Measurements from ENCODE around the gene KIR2DL1. TPM values are rescaled to one million over a fixed set of nuclear protein-coding genes. Genes with fewer than 3 reads are reported as not detected.
"Not testable (repeated sequence)": the region's sequence is repeated elsewhere in the genome, so short reads cannot be mapped to it uniquely, and the experiment has no call there.

Gene KIR2DL1
- polyA plus RNA-seq, 1 donor from 2014 or later: 0.36 TPM

DNA sequence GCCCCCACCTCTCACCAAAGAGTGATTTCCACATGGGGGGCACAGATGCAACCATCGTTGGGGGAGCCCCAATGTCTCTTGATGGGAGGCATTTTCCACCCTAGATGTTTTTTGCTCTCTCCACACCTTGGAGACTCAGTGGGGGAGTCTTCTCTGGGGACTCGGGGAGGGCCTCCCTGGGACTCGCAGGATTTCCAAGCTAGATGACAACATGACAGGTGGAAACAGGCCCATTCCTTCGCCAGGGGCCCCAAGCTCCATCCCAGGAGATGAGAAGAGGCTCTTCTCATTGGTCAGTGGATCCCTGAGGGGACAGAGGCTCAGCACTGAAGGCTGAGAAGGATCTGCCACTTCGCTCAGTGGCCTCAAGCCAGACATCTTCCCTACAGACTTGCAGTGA, 21.1 kb downstream of the KIR2DL1 start:
- H3K9me3 Mint-ChIP-seq: no peaks in the 10 kb centered on the region
- H3K4me1 Mint-ChIP-seq: peaks cover 11 to 21% (median 16%) of the 10 kb centered on the region in 3 donors
- H3K27ac Mint-ChIP-seq: no peak overlapping the region
- H3K4me3 Mint-ChIP-seq: no peak overlapping the region
- peaks cover under 1% of the 10 kb centered on the region for H3K36me3 Mint-ChIP-seq
- peaks cover 14% of the 10 kb centered on the region for H3K27me3 Mint-ChIP-seq

DNA sequence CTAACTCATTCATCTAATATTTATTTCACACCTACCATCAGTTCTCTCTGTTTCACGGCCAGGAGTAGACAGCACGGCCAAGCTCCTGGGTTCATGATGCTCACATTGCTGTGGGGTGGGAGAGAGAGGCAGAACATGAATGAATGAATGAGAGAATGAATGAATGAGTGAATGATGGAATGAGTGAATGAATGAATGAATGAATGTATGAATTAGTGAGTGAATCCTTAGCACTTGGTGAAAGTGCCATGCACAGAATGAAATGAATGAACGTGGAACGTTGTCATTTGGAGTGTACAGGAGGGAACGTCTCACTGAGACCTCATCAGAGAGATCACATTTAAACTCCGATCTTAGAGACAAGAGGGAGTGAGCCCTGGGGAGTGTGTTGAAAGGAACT, 21.9 kb downstream of the KIR2DL1 start:
- H3K27me3 Mint-ChIP-seq: peaks cover 10% of the 10 kb centered on the region
- peaks cover 2% of the 10 kb centered on the region for H3K36me3 Mint-ChIP-seq
- H3K27ac Mint-ChIP-seq: no peak overlapping the region
- peaks cover 11 to 21% (median 19%) of the 10 kb centered on the region in 3 donors for H3K4me1 Mint-ChIP-seq
- no peaks in the 10 kb centered on the region for H3K9me3 Mint-ChIP-seq
- H3K4me3 Mint-ChIP-seq: peak overlapping the region in 1 of 4 donors; percentile 59

DNA sequence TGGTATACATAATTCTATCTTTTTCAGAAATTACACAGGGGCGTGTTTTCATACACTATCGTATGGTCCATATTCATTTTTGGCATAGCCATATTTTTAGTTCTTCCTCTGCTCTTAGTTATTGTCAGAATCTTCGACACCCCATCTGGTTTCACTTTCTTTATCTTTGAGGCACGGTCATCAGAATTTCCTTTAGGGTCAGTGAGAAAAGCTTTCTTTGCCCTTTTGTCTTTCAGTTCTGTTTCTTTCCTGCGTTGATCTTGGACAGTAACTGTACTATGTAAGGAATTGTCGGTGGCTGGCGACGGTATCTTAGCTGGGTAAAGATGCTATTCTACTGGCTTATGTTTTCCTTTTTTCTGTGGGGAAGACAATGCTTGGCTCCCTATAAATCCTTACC, 23.2 kb downstream of the KIR2DL1 start:
- peaks cover 13% of the 10 kb centered on the region for H3K27me3 Mint-ChIP-seq
- peak overlapping the region in 1 of 3 donors; percentile 67 for H3K27ac Mint-ChIP-seq

DNA sequence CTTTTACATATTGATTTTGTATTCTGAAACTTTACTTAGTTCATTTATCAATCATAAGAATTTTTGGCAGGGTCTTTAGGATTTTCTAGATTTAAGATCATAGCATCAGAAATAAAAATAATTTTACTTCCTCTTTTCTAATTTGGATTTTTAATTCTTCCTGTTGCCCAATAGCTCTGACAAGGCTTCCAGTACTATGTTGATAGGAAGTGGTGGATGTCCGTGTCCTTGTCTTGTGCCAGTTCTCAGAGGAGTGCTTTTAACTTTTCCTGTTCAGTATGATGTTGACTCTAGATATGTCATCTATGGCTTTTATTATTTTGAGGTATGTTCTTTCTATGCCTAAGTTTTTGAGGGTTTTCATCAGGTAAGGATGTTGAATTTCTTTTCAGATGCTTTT, 26.2 kb downstream of the KIR2DL1 start:
- H3K27ac Mint-ChIP-seq: no peak overlapping the region
- no peak overlapping the region for H3K4me3 Mint-ChIP-seq
- peaks cover 2% of the 10 kb centered on the region for H3K36me3 Mint-ChIP-seq
- peaks cover 6% of the 10 kb centered on the region for H3K27me3 Mint-ChIP-seq
- H3K4me1 Mint-ChIP-seq: peaks cover 11 to 19% (median 19%) of the 10 kb centered on the region in 3 donors
- H3K9me3 Mint-ChIP-seq: peaks cover 2 to 10% (median 4%) of the 10 kb centered on the region in 3 donors

More for the DNA sequence above, 23.2 kb downstream of the KIR2DL1 start:
- Mint-ChIP-seq H3K36me3 (peaks cover 2% of the 10 kb centered on the region), H3K4me1 (peaks cover 11 to 19% (median 19%) of the 10 kb centered on the region in 3 donors), H3K9me3 (no peaks in the 10 kb centered on the region), H3K4me3 (peak overlapping the region; percentile 28 to 88 (median 70))

DNA sequence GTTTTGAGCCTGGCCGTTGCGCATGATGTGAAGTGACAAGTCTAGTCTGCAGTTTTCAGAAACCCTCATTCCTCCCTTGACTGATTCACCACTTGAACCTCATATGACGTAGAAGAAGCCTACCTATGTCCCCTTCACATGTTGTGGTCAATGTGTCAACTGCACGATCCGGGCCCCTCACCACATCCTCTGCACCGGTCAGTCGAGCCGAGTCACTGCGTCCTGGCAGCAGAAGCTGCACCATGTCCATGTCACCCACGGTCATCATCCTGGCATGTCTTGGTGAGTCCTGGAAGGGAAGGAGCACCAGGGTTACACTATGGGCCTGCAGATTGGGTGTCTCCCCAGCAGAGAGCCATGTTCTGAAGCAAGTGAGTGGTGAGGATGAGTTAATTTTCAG, 33.8 kb downstream of the KIR2DL1 start, which contains the start of gene KIR2DL4:
Gene KIR2DL4, plus strand, starts transcription at position 201 of the 400 bp plus-strand sequence. Its CDS starts 42 bp downstream, at position 243.
- no peaks in the 10 kb centered on the region for H3K4me1 Mint-ChIP-seq
- H3K36me3 Mint-ChIP-seq: no peaks in the 10 kb centered on the region
- H3K27ac Mint-ChIP-seq: peak within 1 kb of the TSS in 1 of 3 donors; percentile 13
- H3K9me3 Mint-ChIP-seq: peaks cover 4 to 10% (median 4%) of the 10 kb centered on the region in 3 donors
- H3K27me3 Mint-ChIP-seq: peaks cover 10% of the 10 kb centered on the region
- no peak within 1 kb of the TSS for H3K4me3 Mint-ChIP-seq

DNA sequence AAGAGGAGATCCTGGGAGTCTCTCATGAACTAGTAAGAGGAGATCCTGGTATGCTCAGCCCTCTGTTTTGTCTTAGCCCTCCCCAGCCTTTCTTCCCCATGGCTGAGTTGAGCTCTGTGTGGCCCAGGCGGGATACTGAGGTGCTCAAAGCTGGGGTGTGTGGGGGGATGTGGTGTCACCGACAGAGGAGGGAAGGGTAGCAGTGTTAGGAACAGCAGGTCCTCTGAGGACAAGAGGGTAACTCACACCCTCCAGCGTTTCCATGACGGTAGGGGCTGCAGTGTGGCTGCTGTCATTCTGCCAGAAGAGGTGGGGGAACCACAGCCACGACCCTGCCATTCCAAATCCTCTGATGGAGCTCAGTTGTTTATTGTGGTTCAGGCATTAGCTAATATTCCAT, 34.5 kb downstream of the KIR2DL1 start:
- Mint-ChIP-seq H3K36me3 (no peaks in the 10 kb centered on the region), H3K27ac (no peak overlapping the region), H3K4me3 (no peak overlapping the region), H3K4me1 (no peaks in the 10 kb centered on the region), H3K27me3 (peaks cover 10% of the 10 kb centered on the region), H3K9me3 (peaks cover 3 to 6% (median 4%) of the 10 kb centered on the region in 3 donors)

DNA sequence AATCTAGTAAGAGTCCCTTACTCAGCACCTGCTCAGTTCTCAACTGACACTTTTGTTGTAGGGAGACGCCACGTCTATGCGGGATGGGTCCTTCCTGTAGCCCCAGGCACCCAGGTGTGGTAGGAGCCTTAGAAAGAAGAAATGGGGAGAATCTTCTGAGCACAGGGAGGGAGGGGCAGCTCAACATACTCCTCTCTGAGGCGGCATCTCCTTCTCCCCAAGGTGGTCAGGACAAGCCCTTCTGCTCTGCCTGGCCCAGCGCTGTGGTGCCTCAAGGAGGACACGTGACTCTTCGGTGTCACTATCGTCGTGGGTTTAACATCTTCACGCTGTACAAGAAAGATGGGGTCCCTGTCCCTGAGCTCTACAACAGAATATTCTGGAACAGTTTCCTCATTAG, 35.0 kb downstream of the KIR2DL1 start:
- no peak overlapping the region for H3K4me3 Mint-ChIP-seq

DNA sequence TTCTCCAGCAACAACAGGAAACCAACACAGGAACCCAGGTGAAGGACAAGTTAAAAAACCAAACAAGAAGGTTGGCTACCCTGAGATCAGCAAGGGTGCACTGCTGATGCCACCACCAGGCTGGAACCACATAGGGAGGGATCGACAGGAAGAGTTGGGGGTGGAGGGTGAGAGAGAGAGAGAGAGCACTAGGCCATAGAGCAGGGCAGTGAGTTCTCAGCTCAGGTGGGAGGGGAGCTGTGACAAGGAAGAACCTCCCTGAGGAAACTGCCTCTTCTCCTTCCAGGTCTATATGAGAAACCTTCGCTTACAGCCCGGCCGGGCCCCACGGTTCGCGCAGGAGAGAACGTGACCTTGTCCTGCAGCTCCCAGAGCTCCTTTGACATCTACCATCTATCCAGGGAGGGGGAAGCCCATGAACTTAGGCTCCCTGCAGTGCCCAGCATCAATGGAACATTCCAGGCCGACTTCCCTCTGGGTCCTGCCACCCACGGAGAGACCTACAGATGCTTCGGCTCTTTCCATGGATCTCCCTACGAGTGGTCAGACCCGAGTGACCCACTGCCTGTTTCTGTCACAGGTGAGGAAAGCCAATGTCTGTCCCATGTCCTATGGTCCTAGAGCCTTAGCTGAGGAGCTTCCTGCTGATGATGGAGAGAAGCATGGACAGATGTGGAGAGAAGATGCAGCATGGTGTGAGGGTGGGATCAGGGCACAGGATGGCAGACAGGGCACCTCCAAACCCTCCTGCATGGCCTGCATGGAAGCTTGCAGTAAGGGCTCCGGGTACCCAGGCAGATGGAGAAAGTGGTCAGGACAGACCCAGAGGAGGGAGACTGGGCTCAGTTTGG, 36.3 kb downstream of the KIR2DL1 start:
- Mint-ChIP-seq H3K9me3 (peaks cover 3 to 6% (median 4%) of the 10 kb centered on the region in 3 donors), H3K4me1 (no peaks in the 10 kb centered on the region)

More for the DNA sequence above, 35.0 kb downstream of the KIR2DL1 start:
- H3K4me1 Mint-ChIP-seq: no peaks in the 10 kb centered on the region
- no peak overlapping the region for H3K27ac Mint-ChIP-seq
- peaks cover 10% of the 10 kb centered on the region for H3K27me3 Mint-ChIP-seq
- peaks cover 1% of the 10 kb centered on the region for H3K36me3 Mint-ChIP-seq
- H3K9me3 Mint-ChIP-seq: peaks cover under 1 to 4% (median 1%) of the 10 kb centered on the region in 3 donors

DNA sequence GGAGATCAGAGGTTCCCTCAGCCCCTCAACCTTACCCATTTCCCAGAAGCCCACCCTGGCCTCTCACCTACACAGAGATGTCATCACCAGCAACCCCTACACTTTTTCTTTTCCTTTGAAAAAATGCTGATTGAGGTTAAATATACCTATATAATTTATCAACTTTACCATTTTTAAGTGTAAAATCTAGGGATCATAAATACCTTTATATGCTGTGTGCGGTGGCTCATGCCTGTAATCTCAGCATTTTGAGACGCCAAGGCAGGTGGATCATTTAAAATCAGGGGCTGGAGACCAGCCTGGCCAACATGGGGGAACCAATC, 36.9 kb downstream of the KIR2DL1 start:
- Mint-ChIP-seq H3K27me3 (peaks cover 10% of the 10 kb centered on the region), H3K4me3 (no peak overlapping the region), H3K36me3 (peaks cover 1% of the 10 kb centered on the region), H3K27ac (no peak overlapping the region), H3K9me3 (peaks cover 3 to 6% (median 6%) of the 10 kb centered on the region in 3 donors), H3K4me1 (no peaks in the 10 kb centered on the region)

More for the DNA sequence above, 36.3 kb downstream of the KIR2DL1 start:
- H3K27me3 Mint-ChIP-seq: peaks cover 12% of the 10 kb centered on the region
- no peak overlapping the region for H3K27ac Mint-ChIP-seq
- no peak overlapping the region for H3K4me3 Mint-ChIP-seq
- peaks cover 1% of the 10 kb centered on the region for H3K36me3 Mint-ChIP-seq

DNA sequence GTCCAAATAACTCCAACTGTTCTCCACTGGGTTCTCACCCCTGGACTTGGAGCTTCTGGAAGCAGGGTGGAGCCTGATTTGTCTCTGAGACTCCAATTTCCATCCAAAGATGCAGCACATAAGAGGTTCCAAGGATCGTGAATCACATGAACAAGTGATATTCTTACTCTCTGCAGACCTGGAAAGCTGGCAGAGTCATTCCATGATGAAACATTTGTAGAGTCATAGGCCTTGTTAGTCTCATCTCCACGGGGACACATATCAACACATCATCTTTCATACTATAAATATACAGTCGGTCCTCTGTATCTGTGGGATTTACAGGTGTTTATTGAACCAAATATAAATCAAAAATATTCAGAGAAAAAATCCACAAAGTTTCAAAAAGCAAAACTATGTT, 45.0 kb downstream of the KIR2DL1 start:
- H3K4me3 Mint-ChIP-seq, H3K4me1 Mint-ChIP-seq: not testable (repeated sequence)
- Mint-ChIP-seq H3K27me3 (peaks cover 18% of the 10 kb centered on the region), H3K36me3 (peaks cover 11% of the 10 kb centered on the region), H3K27ac (peak overlapping the region in 1 of 3 donors; percentile 33), H3K9me3 (peaks cover 6 to 15% (median 9%) of the 10 kb centered on the region in 3 donors)

DNA sequence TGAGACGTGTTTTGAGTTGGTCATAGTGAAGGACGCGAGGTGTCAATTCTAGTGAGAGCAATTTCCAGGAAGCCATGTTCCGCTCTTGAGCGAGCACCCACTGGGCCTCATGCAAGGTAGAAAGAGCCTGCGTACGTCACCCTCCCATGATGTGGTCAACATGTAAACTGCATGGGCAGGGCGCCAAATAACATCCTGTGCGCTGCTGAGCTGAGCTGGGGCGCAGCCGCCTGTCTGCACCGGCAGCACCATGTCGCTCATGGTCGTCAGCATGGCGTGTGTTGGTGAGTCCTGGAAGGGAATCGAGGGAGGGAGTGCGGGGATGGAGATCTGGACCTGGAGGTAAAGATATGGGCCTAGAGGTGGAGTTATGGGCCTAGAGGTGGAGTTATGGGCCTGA, 46.7 kb downstream of the KIR2DL1 start, which contains the start of gene KIR3DL1:
Gene KIR3DL1, plus strand, starts transcription at position 218 of the 400 bp plus-strand sequence.
- H3K36me3 Mint-ChIP-seq: peaks cover 11% of the 10 kb centered on the region
- H3K4me3 Mint-ChIP-seq, H3K27ac Mint-ChIP-seq, H3K4me1 Mint-ChIP-seq: not testable (repeated sequence)
- H3K9me3 Mint-ChIP-seq: peaks cover 3 to 11% (median 6%) of the 10 kb centered on the region in 3 donors
- H3K27me3 Mint-ChIP-seq: peaks cover 14% of the 10 kb centered on the region

DNA sequence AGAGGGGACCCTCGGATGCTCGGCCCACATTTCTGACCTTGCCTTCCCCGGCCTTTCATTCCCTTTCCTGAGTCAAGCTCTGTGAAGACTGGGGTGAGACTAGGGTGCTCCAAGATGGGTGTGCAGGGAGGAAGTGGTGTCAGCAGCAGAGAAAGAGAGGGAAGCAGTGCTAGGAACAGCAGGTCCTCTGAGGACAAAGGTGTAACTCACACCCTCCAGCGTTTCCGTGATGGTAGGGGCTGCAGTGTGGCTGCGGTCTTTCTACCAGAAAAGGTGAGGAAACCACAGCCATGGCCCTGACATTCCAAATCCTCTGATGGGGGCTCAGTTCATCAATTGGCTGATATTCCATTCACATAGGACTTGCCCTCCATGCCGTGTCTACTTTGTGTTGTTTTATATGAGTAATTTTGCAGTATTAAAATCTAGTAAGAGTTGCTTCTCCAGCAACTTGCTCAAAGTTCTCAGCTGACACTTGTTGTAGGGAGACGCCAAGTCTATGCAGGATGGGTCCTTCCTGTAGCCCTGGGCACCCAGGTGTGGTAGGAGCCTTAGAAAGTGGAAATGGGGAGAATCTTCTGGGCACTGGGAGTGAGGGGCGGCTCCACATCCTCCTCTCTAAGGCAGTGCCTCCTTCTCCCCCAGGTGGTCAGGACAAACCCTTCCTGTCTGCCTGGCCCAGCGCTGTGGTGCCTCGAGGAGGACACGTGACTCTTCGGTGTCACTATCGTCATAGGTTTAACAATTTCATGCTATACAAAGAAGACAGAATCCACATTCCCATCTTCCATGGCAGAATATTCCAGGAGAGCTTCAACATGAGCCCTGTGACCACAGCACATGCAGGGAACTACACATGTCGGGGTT, 48.3 kb downstream of the KIR2DL1 start:
- peaks cover 7% of the 10 kb centered on the region for H3K36me3 Mint-ChIP-seq
- no peak overlapping the region for H3K4me3 Mint-ChIP-seq
- H3K27ac Mint-ChIP-seq: no peak overlapping the region
- peaks cover 13% of the 10 kb centered on the region for H3K27me3 Mint-ChIP-seq
- H3K9me3 Mint-ChIP-seq: peaks cover 0 to 3% (median 0%) of the 10 kb centered on the region in 3 donors
- no peaks in the 10 kb centered on the region for H3K4me1 Mint-ChIP-seq

DNA sequence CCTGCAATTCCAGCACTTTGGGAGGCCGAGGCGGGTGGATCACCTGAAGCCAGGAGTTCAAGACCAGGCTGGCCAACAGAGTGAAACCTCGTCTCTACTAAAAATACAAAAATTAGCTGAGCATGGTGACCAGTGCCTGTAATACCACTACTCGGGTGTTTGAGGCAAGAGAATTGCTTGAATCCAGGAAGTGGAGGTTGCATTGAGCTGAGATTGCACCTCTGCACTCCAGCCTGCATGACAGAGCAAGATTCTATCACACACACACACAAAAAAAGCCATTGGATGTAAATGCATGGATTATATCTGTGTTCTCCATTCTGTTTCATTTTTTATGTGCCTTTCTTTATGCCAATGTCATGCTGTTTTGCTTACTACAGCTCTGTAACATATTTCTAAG, 54.8 kb downstream of the KIR2DL1 start:
- H3K27ac Mint-ChIP-seq, H3K4me3 Mint-ChIP-seq, H3K9me3 Mint-ChIP-seq, H3K27me3 Mint-ChIP-seq, H3K4me1 Mint-ChIP-seq, H3K36me3 Mint-ChIP-seq: not testable (repeated sequence)

DNA sequence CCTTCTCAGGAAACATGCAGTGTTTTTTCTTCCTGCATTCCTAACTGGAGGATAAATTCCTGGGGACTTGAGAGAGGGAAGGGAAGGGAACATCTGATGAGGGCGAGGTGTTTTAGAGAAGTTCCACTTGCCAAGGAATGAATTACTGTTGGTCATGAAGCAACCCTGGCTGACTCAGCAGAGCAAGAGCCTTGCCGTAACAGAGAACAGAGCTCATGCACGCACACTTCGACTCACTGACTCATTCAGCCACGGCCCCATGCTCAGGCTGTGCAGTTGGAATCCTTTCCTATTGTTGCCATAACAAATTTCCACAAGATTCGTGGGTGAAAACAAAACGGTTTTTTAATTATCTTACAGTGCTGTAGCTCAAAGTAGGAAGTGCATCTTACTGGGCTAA, 55.7 kb downstream of the KIR2DL1 start:
- not testable (repeated sequence) for H3K27me3 Mint-ChIP-seq, H3K4me3 Mint-ChIP-seq, H3K36me3 Mint-ChIP-seq, H3K27ac Mint-ChIP-seq, H3K4me1 Mint-ChIP-seq, H3K9me3 Mint-ChIP-seq

DNA sequence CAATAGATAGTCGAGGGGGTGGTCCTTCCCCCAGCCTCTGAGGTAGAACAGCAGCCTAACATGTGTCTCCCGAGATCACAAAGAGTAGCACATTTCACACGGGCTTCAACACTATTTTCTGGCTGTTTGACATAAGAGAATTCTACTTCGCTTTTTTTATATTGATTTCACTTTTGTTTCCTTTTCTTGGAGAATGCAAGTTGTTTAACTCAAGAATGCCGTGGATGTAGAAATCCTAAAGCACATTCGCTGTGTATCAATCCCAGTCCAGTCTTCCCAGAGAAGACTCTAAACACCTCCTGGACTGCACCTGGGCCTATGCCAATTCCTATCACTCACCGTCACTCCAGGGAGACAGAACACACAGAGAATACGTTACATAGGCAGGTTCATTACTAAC, 58.5 kb downstream of the KIR2DL1 start:
- H3K27ac Mint-ChIP-seq: peak overlapping the region in 1 of 3 donors; percentile 16

More for the DNA sequence above, 58.5 kb downstream of the KIR2DL1 start:
- H3K4me3 Mint-ChIP-seq, H3K27me3 Mint-ChIP-seq, H3K36me3 Mint-ChIP-seq, H3K9me3 Mint-ChIP-seq, H3K4me1 Mint-ChIP-seq: not testable (repeated sequence)

All from IgD-negative memory B cell (primary cell).